HCT116 (cell line): ENCODE results near the gene CTSZ. TPM values are rescaled to one million over a fixed set of nuclear protein-coding genes. Genes with fewer than 3 reads are reported as not detected.

Experiments used
- ATAC-seq: fragments of 200-7000 bp; cut with Tn5 transposase; 2 replicates; pipeline ENCODE4 v1.9.1; 2020; ENCODE audit warnings: mild to moderate bottlenecking, moderate library complexity
- BruUV-seq: library from RNA; stranded (reverse); fragments of 400-500 nt; replicated peaks from 2 replicates; lab custom pipeline; 2021; lab: Mats Ljungman, UMichigan
- CTCF ChIA-PET: fragments of 300-600 bp; sonication (Branson Sonifier 250); formaldehyde crosslinking; loops from one replicate; lab custom pipeline; 2021; ENCODE audit warnings: antibody characterized with exemption; lab: Charles Lee
- POLR2A ChIA-PET: fragments of 300-600, 350-600 bp; sonication (Branson Sonifier 250); formaldehyde crosslinking; loops from one replicate; lab custom pipeline; 2021; ENCODE audit warnings: antibody characterized with exemption; lab: Charles Lee
- RAD21 ChIA-PET, 2 experiments: fragments of 300-600 bp; sonication (Branson Sonifier 250); formaldehyde crosslinking; loops; one replicate each; lab custom pipeline; 2023; ENCODE audit warnings: low total read pairs in 2 of 2; ENCODE audit not compliant: uncharacterized antibody in 2 of 2, unreplicated experiment in 2 of 2, low non-redundant PET in 1 of 2; lab: Charles Lee
- DNase-seq: peaks from one replicate; pipeline ENCODE4 v3.0.0-alpha.2; 2010; ENCODE audit warnings: low read depth, low spot score
- H2AFZ ChIP-seq: fragments of 200-600 bp; shearing (Covaris generic), sonication (generic); 2 replicates; pipeline ENCODE4 v1.6.1; 2017; ENCODE audit warnings: low read depth, mixed run types, mixed read lengths, antibody characterized with exemption, low read length; ENCODE audit not compliant: poor library complexity, severe bottlenecking
- H3K27ac ChIP-seq: 2 replicates; pipeline ENCODE4 v1.5.1; 2012; ENCODE audit warnings: low read depth, low read length
- H3K27me3 ChIP-seq: fragments of 200-600 bp; sonication (generic); 2 replicates; pipeline ENCODE4 v1.6.1; 2016; ENCODE audit warnings: mixed run types, low read length, mixed read lengths; ENCODE audit not compliant: insufficient read depth
- H3K36me3 ChIP-seq, 2 experiments: fragments of 200-500 bp in 1 of 2; fragments of 200-600 bp in 1 of 2; sonication (Bioruptor generic) in 1 of 2; sonication (generic) in 1 of 2; 2 replicates each; pipeline versions ENCODE4 v1.5.1 to v1.6.1; 2014 to 2016; ENCODE audit warnings: low read length in 2 of 2, inconsistent platforms in 1 of 2, mixed read lengths in 1 of 2, mixed run types in 1 of 2; ENCODE audit not compliant: insufficient read depth in 2 of 2, control insufficient read depth in 1 of 2
- H3K4me1 ChIP-seq, 2 experiments: fragments of 200-600 bp in 1 of 2; sonication (generic) in 1 of 2; 2 replicates each; pipeline versions ENCODE4 v1.5.1 to v1.6.1; 2012 to 2017; ENCODE audit warnings: low read length in 2 of 2, inconsistent platforms in 1 of 2, mild to moderate bottlenecking in 1 of 2, mixed read lengths in 1 of 2, mixed run types in 1 of 2, moderate library complexity in 1 of 2; ENCODE audit not compliant: insufficient read depth in 2 of 2, control insufficient read depth in 1 of 2
- H3K4me2 ChIP-seq: fragments of 200-600 bp; sonication (generic); 2 replicates; pipeline ENCODE4 v1.6.1; 2017; ENCODE audit warnings: mixed run types, low read length, mixed read lengths
- H3K4me3 ChIP-seq, 2 experiments: fragments of 200-600 bp in 1 of 2; sonication (generic) in 1 of 2; replicated peaks in 1 of 2; 2 replicates each; pipeline ENCODE4 v1.5.1; 2011 to 2016; ENCODE audit warnings: low read length in 2 of 2, control low read depth in 1 of 2, low read depth in 1 of 2, mild to moderate bottlenecking in 1 of 2, mixed read lengths in 1 of 2, mixed run types in 1 of 2
- H3K79me2 ChIP-seq: fragments of 200-600 bp; sonication (generic); 2 replicates; pipeline ENCODE4 v1.6.1; 2017; ENCODE audit warnings: mild to moderate bottlenecking, mixed run types, low read length, moderate library complexity, mixed read lengths; ENCODE audit not compliant: insufficient read depth
- H3K9ac ChIP-seq: fragments of 200-600 bp; sonication (generic); 2 replicates; pipeline ENCODE4 v1.6.1; 2016; ENCODE audit warnings: low read length, mixed read lengths
- H3K9me2 ChIP-seq: fragments of 200-600 bp; sonication (generic), shearing (Covaris generic); 2 replicates; pipeline ENCODE4 v1.6.1; 2017; ENCODE audit warnings: mixed run types, mild to moderate bottlenecking, moderate library complexity; ENCODE audit not compliant: insufficient read depth
- H3K9me3 ChIP-seq, 2 experiments: fragments of 200-500 bp in 1 of 2; fragments of 200-600 bp in 1 of 2; sonication (Bioruptor generic) in 1 of 2; sonication (generic) in 1 of 2; 2 replicates each; pipeline ENCODE4 v1.6.1; 2014 to 2017; ENCODE audit warnings: low read length in 2 of 2, mixed read lengths in 2 of 2, inconsistent platforms in 1 of 2, low read depth in 1 of 2, mild to moderate bottlenecking in 1 of 2, mixed run types in 1 of 2, moderate library complexity in 1 of 2; ENCODE audit not compliant: control insufficient read depth in 1 of 2, insufficient read depth in 1 of 2
- H4K20me1 ChIP-seq: fragments of 200-600 bp; sonication (generic), shearing (Covaris generic); 2 replicates; pipeline ENCODE4 v1.6.1; 2017; ENCODE audit warnings: mixed run types, mild to moderate bottlenecking, moderate library complexity; ENCODE audit not compliant: insufficient read depth
- CEBPB ChIP-seq: IDR thresholded peaks from 2 replicates; pipeline ENCODE4 v1.6.1; 2012; ENCODE audit warnings: low read depth
- MAX ChIP-seq: IDR thresholded peaks from 2 replicates; pipeline ENCODE4 v1.6.1; 2012
- REST ChIP-seq: IDR thresholded peaks from 2 replicates; pipeline ENCODE4 v1.6.1; 2012; ENCODE audit warnings: low read depth
- SIN3A ChIP-seq: IDR thresholded peaks from 2 replicates; pipeline ENCODE4 v1.6.1; 2012; ENCODE audit warnings: low read depth
- TCF7L2 ChIP-seq: IDR thresholded peaks from 2 replicates; pipeline ENCODE4 v1.7.0; 2011; ENCODE audit warnings: borderline replicate concordance, inconsistent platforms; ENCODE audit not compliant: insufficient read depth, insufficient read length; ENCODE audit errors: extremely low read depth
- YY1 ChIP-seq: IDR thresholded peaks from 2 replicates; pipeline ENCODE4 v1.6.1; 2011; ENCODE audit warnings: low read length, low read depth, moderate library complexity, mild to moderate bottlenecking; ENCODE audit not compliant: insufficient replicate concordance; ENCODE audit errors: extremely low read depth
- ZNF274 ChIP-seq: fragments of 200-500 bp; sonication (Bioruptor generic); IDR thresholded peaks from 2 replicates; pipeline ENCODE4 v1.6.1; 2014; ENCODE audit warnings: mild to moderate bottlenecking, low read depth, low read length, inconsistent platforms
- intact Hi-C: fragments of 100-400 bp; cut with micrococcal nuclease; formaldehyde crosslinking; loops from 2 replicates; pipeline ENCODE4 v1.10.0; 2022
- total RNA-seq: library from RNA; stranded (reverse); gene quantifications from one replicate; pipeline ENCODE4 v1.2.1, GENCODE V29; 2021; ENCODE audit not compliant: unreplicated experiment

Gene CTSZ
- total RNA-seq, 1 experiment from 2014 or later: 100 TPM

- CTCF ChIA-PET: interaction anchor here (0.6 to 1.9 kb wide), 2 partner anchors 9 to 54 kb away, joined by 3 to 8 read pairs; partner anchors contain the start of gene PRELID3B
- Histone ChIP-seq H3K9ac (peak overlapping the region; percentile 66), H3K27me3 (no peaks in the 10 kb centered on the region), H2AFZ (no peak overlapping the region), H3K4me3 (peak overlapping the region; percentile 48 to 86), H3K36me3 (peaks cover 53% of the 10 kb centered on the region in 2 experiments), H4K20me1 (peaks cover 12% of the 10 kb centered on the region; the same call in 1 of the 2 replicates), H3K79me2 (peaks cover 70% of the 10 kb centered on the region), H3K9me2 (no peaks in the 10 kb centered on the region), H3K27ac (peak overlapping the region; percentile 78; the same call in 1 of the 2 replicates), H3K4me1 (peaks cover 10 to 25% of the 10 kb centered on the region in 2 experiments), H3K4me2 (peak overlapping the region; percentile 81), H3K9me3 (no peaks in the 10 kb centered on the region)
- TF ChIP-seq YY1 (no peak), CEBPB (no peak), TCF7L2 (no peak), ZNF274 (no peak), MAX (no peak), REST (no peak), SIN3A (no peak)
- POLR2A ChIA-PET: no interaction called here
- no TSS peak for BruUV-seq
- RAD21 ChIA-PET: interaction anchor here in 1 of 2 experiments (0.5 kb wide), 1 partner anchor 162 kb away, joined by 4 read pairs; no protein-coding TSS in a partner anchor
- no peak for DNase-seq
- ATAC-seq: no peak
- intact Hi-C loops: loop anchor here (5.0 to 10.0 kb wide), 2 partner anchors 51 to 138 kb away; partner anchors contain the start of gene NELFCD
Observed at GRCh38 chr20:59033093-59033492, 26.0 kb upstream of the CTSZ start.
